ENCODE results near the gene GMPR2. TPM values are rescaled to one million over a fixed set of nuclear protein-coding genes. Genes with fewer than 3 reads are reported as not detected.
A peak's percentile ranks its signal among the peaks of the same experiment; 100 is the strongest.

GMPR2 gene
- total and polyA plus RNA-seq, 8 donors = 63.6 to 117 (median 106) TPM

DNA sequence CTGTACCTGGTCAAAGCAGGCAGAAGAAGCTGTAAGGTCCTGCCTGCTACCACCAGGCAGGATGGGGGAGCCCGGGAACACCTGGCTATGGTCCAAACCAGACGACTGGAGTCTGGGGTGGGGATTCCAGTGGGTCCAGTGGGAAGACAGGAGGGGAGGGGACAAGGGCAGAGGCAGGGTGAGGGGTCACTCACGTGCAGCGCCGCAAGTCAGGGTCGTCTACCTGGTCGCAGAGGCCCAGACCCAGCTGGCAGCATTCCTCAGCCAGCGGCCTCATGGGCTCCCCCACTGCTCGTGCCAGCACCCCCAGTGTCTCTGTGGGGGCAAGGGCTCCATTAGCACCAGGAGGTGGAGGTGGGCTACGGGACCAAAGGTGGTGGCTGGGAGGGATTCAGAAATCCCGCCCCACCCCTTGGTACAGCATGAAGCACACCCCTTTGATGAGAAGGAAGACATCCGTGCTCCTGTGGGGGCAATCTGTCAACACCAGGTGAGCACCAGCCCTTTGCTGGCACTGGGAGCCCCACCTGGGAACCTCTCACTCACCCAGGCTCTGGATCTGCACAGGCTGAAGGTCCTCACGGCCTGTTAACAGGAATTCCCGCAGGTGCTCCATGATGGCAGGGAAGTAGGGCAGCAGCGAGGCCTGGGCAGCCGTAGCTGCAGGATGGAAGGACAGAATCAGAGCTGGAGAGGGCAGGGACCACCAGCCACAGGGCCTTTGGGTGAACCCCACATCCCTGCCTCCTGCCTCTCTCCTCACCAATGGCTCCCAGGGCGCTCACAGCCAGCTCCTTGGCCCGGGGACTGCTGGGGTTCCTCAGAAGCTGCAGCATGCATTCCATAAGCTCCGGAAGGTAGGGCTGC lies 48.4 kb upstream of the GMPR2 start:
- H3K9me3 ChIP-seq = no peaks in the 10 kb centered on the region
- no peak for ATAC-seq
- no peak overlapping the region for H3K4me3 ChIP-seq
- intact Hi-C loops (cut with DNase I) = no loop called here
- peaks cover 0 to 81% of the 10 kb centered on the region in 2 donors for H3K36me3 ChIP-seq
- H3K27me3 ChIP-seq = no peaks in the 10 kb centered on the region
- H3K27ac ChIP-seq = no peak overlapping the region
- TF ChIP-seq, protein P1, sequence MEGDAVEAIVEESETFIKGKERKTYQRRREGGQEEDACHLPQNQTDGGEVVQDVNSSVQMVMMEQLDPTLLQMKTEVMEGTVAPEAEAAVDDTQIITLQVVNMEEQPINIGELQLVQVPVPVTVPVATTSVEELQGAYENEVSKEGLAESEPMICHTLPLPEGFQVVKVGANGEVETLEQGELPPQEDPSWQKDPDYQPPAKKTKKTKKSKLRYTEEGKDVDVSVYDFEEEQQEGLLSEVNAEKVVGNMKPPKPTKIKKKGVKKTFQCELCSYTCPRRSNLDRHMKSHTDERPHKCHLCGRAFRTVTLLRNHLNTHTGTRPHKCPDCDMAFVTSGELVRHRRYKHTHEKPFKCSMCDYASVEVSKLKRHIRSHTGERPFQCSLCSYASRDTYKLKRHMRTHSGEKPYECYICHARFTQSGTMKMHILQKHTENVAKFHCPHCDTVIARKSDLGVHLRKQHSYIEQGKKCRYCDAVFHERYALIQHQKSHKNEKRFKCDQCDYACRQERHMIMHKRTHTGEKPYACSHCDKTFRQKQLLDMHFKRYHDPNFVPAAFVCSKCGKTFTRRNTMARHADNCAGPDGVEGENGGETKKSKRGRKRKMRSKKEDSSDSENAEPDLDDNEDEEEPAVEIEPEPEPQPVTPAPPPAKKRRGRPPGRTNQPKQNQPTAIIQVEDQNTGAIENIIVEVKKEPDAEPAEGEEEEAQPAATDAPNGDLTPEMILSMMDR (IDR thresholded peaks at IDR 0.05) = no peak
- peaks cover 6 to 24% of the 10 kb centered on the region in 2 donors for H3K4me1 ChIP-seq
- DNase-seq = peak in 1 of 4 donors; percentile 70

DNA sequence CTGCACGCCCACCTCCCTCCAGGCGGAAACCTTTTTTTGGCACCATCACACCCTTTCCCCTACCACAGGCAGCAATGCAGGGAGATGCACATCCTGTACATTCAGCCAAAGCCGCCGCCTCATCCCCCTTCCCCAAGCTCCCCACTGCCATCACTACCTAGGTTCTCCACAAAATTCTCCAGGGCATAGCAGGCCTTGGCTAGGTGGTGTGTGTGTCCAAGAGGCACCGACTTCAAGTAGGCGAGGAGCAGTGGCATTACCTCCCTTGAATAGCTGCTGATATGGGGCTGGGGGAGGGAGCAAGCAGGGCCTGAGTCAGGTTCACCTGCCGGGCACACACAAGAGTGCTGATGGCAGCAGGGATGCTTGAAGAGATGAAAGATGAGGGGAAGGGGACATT lies 47.7 kb upstream of the GMPR2 start:
- TF ChIP-seq, protein P1 (IDR thresholded peaks at IDR 0.05) = no peak
- Histone ChIP-seq H3K27me3 (no peaks in the 10 kb centered on the region), H3K36me3 (peaks cover 0 to 80% of the 10 kb centered on the region in 2 donors)

DNA sequence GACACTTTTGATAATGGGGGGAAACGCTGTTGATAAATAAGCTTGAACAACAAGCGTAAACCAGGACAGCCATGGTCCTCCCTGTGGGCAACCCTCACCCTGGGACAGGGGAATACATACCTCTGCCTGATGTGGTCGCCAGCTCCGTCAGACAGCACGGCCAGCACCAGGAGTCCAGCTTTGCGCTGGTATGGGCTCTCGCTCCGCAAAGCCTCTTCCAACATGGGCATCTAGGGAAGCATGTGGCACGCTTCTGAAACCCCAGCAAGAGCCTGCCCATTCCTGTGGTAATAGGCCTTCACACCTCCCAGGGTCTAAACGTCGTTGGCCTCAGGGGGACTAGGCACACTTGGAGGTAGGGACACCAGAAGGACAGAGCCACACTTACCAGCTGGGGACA lies 47.0 kb upstream of the GMPR2 start:
- Histone ChIP-seq H3K4me1 (peaks cover 6 to 29% of the 10 kb centered on the region in 2 donors), H3K27ac (no peak overlapping the region), H3K4me3 (no peak overlapping the region), H3K27me3 (no peaks in the 10 kb centered on the region), H3K9me3 (no peaks in the 10 kb centered on the region), H3K36me3 (peaks cover 0 to 80% of the 10 kb centered on the region in 2 donors)
- no peak for DNase-seq
- intact Hi-C loops (cut with DNase I) = no loop called here
- TF ChIP-seq, protein P1 (IDR thresholded peaks at IDR 0.05) = no peak
- no peak for ATAC-seq

More for the DNA sequence above, 47.7 kb upstream of the GMPR2 start:
- Histone ChIP-seq H3K4me1 (peaks cover 6 to 29% of the 10 kb centered on the region in 2 donors), H3K4me3 (no peak overlapping the region), H3K27ac (no peak overlapping the region), H3K9me3 (no peaks in the 10 kb centered on the region)
- DNase-seq (peak in 1 of 4 donors; percentile 38), ATAC-seq (no peak)
- intact Hi-C loops (cut with DNase I) = no loop called here

DNA sequence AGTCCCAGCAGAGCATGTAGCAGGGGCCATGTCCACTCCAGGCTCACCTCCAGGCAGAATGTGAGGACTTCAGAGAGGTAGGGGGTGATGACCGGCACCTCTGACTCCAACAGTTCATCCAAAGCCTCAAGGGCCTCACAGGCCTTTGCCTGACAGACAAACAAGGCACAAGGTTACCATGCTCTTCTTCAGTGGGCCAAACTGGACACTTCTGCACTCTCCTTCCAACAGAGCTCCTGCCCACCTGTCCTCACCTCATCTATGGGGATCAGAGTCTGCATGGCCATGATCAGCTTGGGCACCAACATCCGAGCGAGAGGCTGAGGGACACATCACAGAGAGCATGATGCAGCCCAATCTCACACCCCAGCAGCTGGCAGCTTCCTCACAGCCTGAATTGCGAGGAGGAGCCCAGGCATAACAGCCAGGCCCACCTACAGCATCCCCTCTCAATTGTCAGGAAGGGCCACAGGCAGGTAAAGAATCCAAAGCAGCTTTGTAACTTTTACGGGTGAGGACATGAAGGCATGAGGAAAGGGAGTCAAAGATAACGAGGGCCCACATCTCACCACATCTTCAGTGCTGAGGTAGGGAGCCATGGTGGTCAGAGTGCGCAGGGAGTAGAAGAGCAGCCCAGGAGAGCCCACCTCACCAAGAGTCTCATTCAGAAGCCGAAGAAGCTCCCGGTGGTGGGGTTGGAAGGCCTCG lies 45.7 kb upstream of the GMPR2 start:
- Histone ChIP-seq H3K27me3 (no peaks in the 10 kb centered on the region), H3K9me3 (no peaks in the 10 kb centered on the region), H3K4me1 (peaks cover 6 to 29% of the 10 kb centered on the region in 2 donors), H3K4me3 (peak overlapping the region in 1 of 2 donors; percentile 74), H3K36me3 (peaks cover 0 to 78% of the 10 kb centered on the region in 2 donors), H3K27ac (no peak overlapping the region)
- TF ChIP-seq, protein P1 (IDR thresholded peaks at IDR 0.05) = no peak
- intact Hi-C loops (cut with DNase I) = no loop called here
- no peak for DNase-seq
- no peak for ATAC-seq

DNA sequence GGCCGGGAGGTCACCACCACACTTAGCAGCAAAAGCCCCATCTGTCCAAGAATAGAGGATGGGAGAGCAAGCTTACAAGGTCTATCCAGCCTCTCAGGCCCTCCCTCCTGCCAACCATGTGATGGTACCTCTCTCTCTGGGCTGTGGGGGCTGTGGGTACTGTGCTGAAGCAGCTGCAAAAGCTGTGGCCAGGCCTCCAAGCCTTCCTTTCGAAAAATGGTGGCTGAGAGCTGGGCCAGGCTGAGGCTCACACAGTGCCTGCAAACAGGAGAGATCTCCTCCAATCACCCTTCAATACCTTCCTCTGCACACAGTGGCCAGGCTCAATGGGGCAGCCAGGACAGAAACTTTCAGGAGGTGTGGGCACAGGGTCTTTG lies 45.2 kb upstream of the GMPR2 start:
- TF ChIP-seq, protein P1 (IDR thresholded peaks at IDR 0.05) = no peak
- intact Hi-C loops (cut with DNase I) = no loop called here
- no peaks in the 10 kb centered on the region for H3K27me3 ChIP-seq
- peak overlapping the region in 1 of 2 donors; percentile 74 for H3K4me3 ChIP-seq
- H3K9me3 ChIP-seq = no peaks in the 10 kb centered on the region
- DNase-seq = no peak
- peaks cover 0 to 78% of the 10 kb centered on the region in 2 donors for H3K36me3 ChIP-seq
- peak overlapping the region in 1 of 2 donors; percentile 73 for H3K27ac ChIP-seq
- no peak for ATAC-seq
- H3K4me1 ChIP-seq = peaks cover 6 to 29% of the 10 kb centered on the region in 2 donors
